H1 (cell line): ENCODE data around the gene FAM171A1. TPM values are rescaled to one million over a fixed set of nuclear protein-coding genes. Genes with fewer than 3 reads are reported as not detected.
A peak's percentile ranks its signal among the peaks of the same experiment; 100 is the strongest.

Source experiments
- CTCF ChIA-PET: fragments of 300-600 bp; sonication (Branson Sonifier 250); formaldehyde crosslinking; loops from one replicate; lab custom pipeline; 2021; ENCODE audit not compliant: partially characterized antibody; lab: Charles Lee
- POLR2A ChIA-PET: fragments of 300-600 bp; sonication (Branson Sonifier 250); formaldehyde crosslinking; loops from one replicate; lab custom pipeline; 2021; ENCODE audit warnings: inconsistent platforms; ENCODE audit not compliant: partially characterized antibody; lab: Charles Lee
- DNase-seq, 2 experiments: peaks; one replicate each; pipeline versions ENCODE4 v3.0.0 to v3.0.0-alpha.2; 2010 to 2022; ENCODE audit warnings: low spot score in 2 of 2, low read depth in 1 of 2, mixed read lengths in 1 of 2
- FAIRE-seq: peaks from 2 replicates; lab custom pipeline; 2011; peaks lifted over from hg19 to GRCh38; lab: Jason Lieb, UNC
- H2AFZ ChIP-seq: 2 replicates; pipeline ENCODE4 v1.8.1; 2012; ENCODE audit warnings: low read length, inconsistent platforms
- H2AK5ac ChIP-seq: 2 replicates; pipeline ENCODE4 v1.6.1; 2013; ENCODE audit warnings: low read depth, low read length
- H2BK120ac ChIP-seq: replicated peaks from 2 replicates; pipeline ENCODE3; 2013; ENCODE audit warnings: low read depth, low read length, inconsistent platforms
- H2BK12ac ChIP-seq: 2 replicates; pipeline ENCODE4 v1.6.1; 2013; ENCODE audit warnings: low read depth, low read length
- H2BK15ac ChIP-seq: 2 replicates; pipeline ENCODE4 v1.6.1; 2013; ENCODE audit warnings: low read length
- H2BK20ac ChIP-seq: 2 replicates; pipeline ENCODE4 v1.6.1; 2013; ENCODE audit warnings: low read length
- H2BK5ac ChIP-seq: 2 replicates; pipeline ENCODE4 v1.6.1; 2013; ENCODE audit warnings: low read depth, low read length
- H3K14ac ChIP-seq: 2 replicates; pipeline ENCODE4 v1.6.1; 2013; ENCODE audit warnings: inconsistent platforms; ENCODE audit not compliant: insufficient read length
- H3K18ac ChIP-seq: 2 replicates; pipeline ENCODE4 v1.6.1; 2013; ENCODE audit warnings: low read length; ENCODE audit errors: extremely low read depth
- H3K23ac ChIP-seq: 2 replicates; pipeline ENCODE4 v1.6.1; 2013; ENCODE audit warnings: inconsistent platforms; ENCODE audit not compliant: insufficient read length
- H3K23me2 ChIP-seq: 2 replicates; pipeline ENCODE4 v1.6.1; 2013; ENCODE audit warnings: low read depth, low read length
- H3K27ac ChIP-seq: 2 replicates; pipeline ENCODE4 v1.6.1; 2011; ENCODE audit warnings: low read depth, low read length, inconsistent platforms
- H3K27me3 ChIP-seq, 4 experiments: replicated peaks in 1 of 4; 1 replicate in 1 of 4; 2 replicates in 3 of 4; pipeline versions ENCODE4 v1.6.1 to v1.8.1; 2011 to 2013; ENCODE audit warnings: low read length in 3 of 4, mild to moderate bottlenecking in 3 of 4, inconsistent platforms in 2 of 4, mixed read lengths in 2 of 4, moderate library complexity in 1 of 4; ENCODE audit not compliant: control insufficient read depth in 3 of 4, insufficient read depth in 3 of 4; ENCODE audit errors: extremely low read depth in 1 of 4
- H3K36me3 ChIP-seq, 4 experiments: 2 replicates each; pipeline versions ENCODE4 v1.6.1 to v1.8.1; 2011 to 2013; ENCODE audit warnings: mild to moderate bottlenecking in 4 of 4, low read length in 3 of 4, moderate library complexity in 2 of 4, control low read depth in 1 of 4, inconsistent platforms in 1 of 4; ENCODE audit not compliant: insufficient read depth in 4 of 4, control insufficient read depth in 2 of 4
- H3K4ac ChIP-seq: replicated peaks from 2 replicates; pipeline ENCODE3; 2013; ENCODE audit warnings: low read length, low read depth, mixed read lengths, inconsistent platforms; ENCODE audit not compliant: insufficient read length
- H3K4me1 ChIP-seq, 4 experiments: replicated peaks in 1 of 4; 1 replicate in 1 of 4; 2 replicates in 3 of 4; pipeline versions ENCODE4 v1.6.1 to v1.8.1; 2011 to 2013; ENCODE audit warnings: low read length in 3 of 4, inconsistent platforms in 2 of 4, mixed read lengths in 1 of 4; ENCODE audit not compliant: insufficient read depth in 4 of 4, control insufficient read depth in 3 of 4
- H3K4me2 ChIP-seq, 2 experiments: 2 replicates each; pipeline versions ENCODE4 v1.6.1 to v1.8.1; 2011 to 2013; ENCODE audit warnings: low read depth in 2 of 2, low read length in 2 of 2, control low read depth in 1 of 2, inconsistent platforms in 1 of 2, mild to moderate bottlenecking in 1 of 2; ENCODE audit not compliant: insufficient read depth in 1 of 2
- H3K4me3 ChIP-seq, 4 experiments: fragments of 200-600, 300-600 bp in 1 of 4; sonication (generic), shearing (Covaris generic), sonication (Bioruptor Twin) in 1 of 4; 2 replicates each; pipeline versions ENCODE4 v1.5.1 to v1.8.1; 2011 to 2016; ENCODE audit warnings: low read length in 4 of 4, low read depth in 3 of 4, control low read depth in 2 of 4, inconsistent platforms in 2 of 4, mild to moderate bottlenecking in 2 of 4, mixed read lengths in 1 of 4, moderate library complexity in 1 of 4; ENCODE audit not compliant: insufficient read depth in 2 of 4; ENCODE audit errors: extremely low read depth in 1 of 4
- H3K56ac ChIP-seq: replicated peaks from 2 replicates; pipeline ENCODE3; 2013; ENCODE audit warnings: low read depth, mild to moderate bottlenecking, mixed read lengths, low read length, inconsistent platforms; ENCODE audit not compliant: insufficient read length
- H3K79me1 ChIP-seq: 2 replicates; pipeline ENCODE4 v1.6.1; 2013; ENCODE audit warnings: low read depth, low read length, control low read depth
- H3K79me2 ChIP-seq, 2 experiments: 2 replicates each; pipeline versions ENCODE4 v1.6.1 to v1.8.1; 2012 to 2013; ENCODE audit warnings: low read length in 2 of 2, mild to moderate bottlenecking in 2 of 2, inconsistent platforms in 1 of 2; ENCODE audit not compliant: insufficient read depth in 2 of 2, control insufficient read depth in 1 of 2
- H3K9ac ChIP-seq, 4 experiments: replicated peaks in 1 of 4; 1 replicate in 1 of 4; 2 replicates in 3 of 4; pipeline versions ENCODE4 v1.6.1 to v1.8.1; 2011 to 2013; ENCODE audit warnings: low read depth in 3 of 4, low read length in 3 of 4, control low read depth in 2 of 4, mild to moderate bottlenecking in 2 of 4, moderate library complexity in 2 of 4, inconsistent platforms in 1 of 4; ENCODE audit errors: extremely low read depth in 1 of 4
- H3K9me3 ChIP-seq, 2 experiments: 2 replicates each; pipeline versions ENCODE4 v1.6.1 to v1.8.1; 2012 to 2013; ENCODE audit warnings: mild to moderate bottlenecking in 2 of 2, moderate library complexity in 2 of 2, control low read depth in 1 of 2, inconsistent platforms in 1 of 2, low read depth in 1 of 2, low read length in 1 of 2, mixed read lengths in 1 of 2; ENCODE audit not compliant: insufficient read depth in 2 of 2
- H4K20me1 ChIP-seq, 2 experiments: replicated peaks in 1 of 2; 2 replicates each; pipeline versions ENCODE3 to v1.8.1; 2011 to 2013; ENCODE audit warnings: inconsistent platforms in 2 of 2, low read length in 2 of 2, mild to moderate bottlenecking in 1 of 2; ENCODE audit not compliant: insufficient read depth in 2 of 2, control insufficient read depth in 1 of 2
- H4K5ac ChIP-seq: 2 replicates; pipeline ENCODE4 v1.6.1; 2013; ENCODE audit warnings: low read length, low read depth, mixed read lengths, inconsistent platforms; ENCODE audit not compliant: insufficient read length
- H4K8ac ChIP-seq: 2 replicates; pipeline ENCODE4 v1.8.0; 2013; ENCODE audit warnings: mild to moderate bottlenecking, moderate library complexity, low read length, inconsistent platforms; ENCODE audit not compliant: insufficient read depth; ENCODE audit errors: extremely low read depth
- H4K91ac ChIP-seq: replicated peaks from 2 replicates; pipeline ENCODE3; 2013; ENCODE audit warnings: low read length, mixed read lengths, inconsistent platforms; ENCODE audit not compliant: insufficient read length
- CBX8 ChIP-seq: fragments of 300-800, 300-1000 bp; sonication (generic); IDR thresholded peaks from 2 replicates; pipeline ENCODE4 v1.7.1; 2016; ENCODE audit warnings: low read depth, low read length, borderline replicate concordance
- CHD1 ChIP-seq: IDR thresholded peaks from 2 replicates; pipeline ENCODE4 v1.6.1; 2012; ENCODE audit warnings: low read depth, low read length, improper control_type of control experiment
- JUN ChIP-seq: IDR thresholded peaks from 2 replicates; pipeline ENCODE4 v1.6.1; 2011; ENCODE audit warnings: low read depth, mild to moderate bottlenecking, improper control_type of control experiment, low read length
- PHF8 ChIP-seq: fragments of 200-600 bp; sonication (generic); conservative IDR thresholded peaks from 2 replicates; pipeline ENCODE4 v1.7.1; 2012; ENCODE audit warnings: low read depth, mild to moderate bottlenecking, inconsistent platforms, low read length, moderate library complexity
- RNF2 ChIP-seq: fragments of 200-900, 300-1000 bp; sonication (generic); IDR thresholded peaks from 2 replicates; pipeline ENCODE4 v1.7.1; 2016; ENCODE audit warnings: borderline replicate concordance, low read depth, mild to moderate bottlenecking, antibody characterized with exemption, low read length; ENCODE audit not compliant: poor library complexity, severe bottlenecking; ENCODE audit errors: missing control alignments
- SAP30 ChIP-seq: fragments of 300-600 bp; sonication (generic); IDR thresholded peaks from 2 replicates; pipeline ENCODE4 v1.7.1; 2012; ENCODE audit warnings: low read length, moderate library complexity, mild to moderate bottlenecking, inconsistent platforms; ENCODE audit not compliant: insufficient read depth, insufficient replicate concordance
- YY1 ChIP-seq: IDR thresholded peaks from 2 replicates; pipeline ENCODE4 v1.6.1; 2011; ENCODE audit warnings: low read depth, mild to moderate bottlenecking, low read length
- WGBS, 2 experiments: shearing (Covaris generic) in 1 of 2; methylation state at CpG; one replicate each; pipeline versions ENCODE4 v1.1.6 to v1.1.7; 2013 to 2015; ENCODE audit warnings: low lambda C conversion rate in 2 of 2, mixed read lengths in 2 of 2, inconsistent platforms in 1 of 2, low coverage in 1 of 2, missing lambda C conversion rate in 1 of 2; ENCODE audit not compliant: insufficient replicate concordance in 2 of 2, insufficient coverage in 1 of 2, insufficient read length in 1 of 2; ENCODE audit errors: extremely low coverage in 1 of 2, missing lambda C conversion rate in 1 of 2; 5-methylcytosine and 5-hydroxymethylcytosine counted together
- polyA plus RNA-seq, 7 experiments: library from polyadenylated mRNA; depleted of rRNA in 3 of 7; stranded (reverse) in 5 of 7; unstranded in 2 of 7; fragments of >200 nt in 5 of 7; fragments of 200-250 nt in 2 of 7; gene quantifications; 1 replicate in 5 of 7; 2 replicates in 1 of 7; 4 replicates in 1 of 7; pipeline versions ENCODE4 v1.2.1 to v1.2.3, GENCODE V29; 2011 to 2013; ENCODE audit warnings: missing spikeins in 2 of 7, mixed read lengths in 2 of 7
- total RNA-seq: library from RNA; stranded (reverse); fragmentation: NEBNext Ultra II Directional; extraction: Animal tissue kit (Norgen Biotek cat#: 25700); gene quantifications from 2 replicates; pipeline ENCODE4 v1.2.1, GENCODE V29; 2021

FAM171A1 gene
- total and polyA plus RNA-seq, 2 of the 8 experiments (the other 6 are each of a cell fraction or from before 2014, with no cell fraction given) = 26.6 to 42.1 TPM

- Histone ChIP-seq H3K4me2 (no peak overlapping the region), H3K79me2 (peaks cover 0 to 24% of the 10 kb centered on the region in 2 experiments; a peak in 2 of 4 replicates), H2AK5ac (no peak overlapping the region), H2AFZ (no peak overlapping the region), H3K9ac (no peak overlapping the region), H2BK20ac (no peak overlapping the region), H3K14ac (no peak overlapping the region), H3K56ac (no peak overlapping the region), H3K4ac (no peak overlapping the region), H3K79me1 (peaks cover 7% of the 10 kb centered on the region), H2BK15ac (no peak overlapping the region), H3K18ac (no peak overlapping the region), H3K23ac (no peak overlapping the region), H3K27ac (no peak overlapping the region), H3K23me2 (no peaks in the 10 kb centered on the region), H3K36me3 (no peaks in the 10 kb centered on the region), H3K9me3 (no peaks in the 10 kb centered on the region), H4K20me1 (peaks cover 0 to 2% of the 10 kb centered on the region in 2 experiments), H3K4me1 (peaks cover 0 to 4% (median 2%) of the 10 kb centered on the region in 4 experiments; a peak in 2 of 7 replicates), H4K5ac (no peak overlapping the region), H4K91ac (no peak overlapping the region), H3K27me3 (no peaks in the 10 kb centered on the region), H2BK120ac (no peak overlapping the region), H4K8ac (peak overlapping the region; percentile 35; the same call in 1 of the 2 replicates), H3K4me3 (no peak overlapping the region), H2BK12ac (no peak overlapping the region), H2BK5ac (no peak overlapping the region)
- TF ChIP-seq CBX8 (no peak), SAP30 (no peak), YY1 (no peak), PHF8 (no peak), CHD1 (no peak), JUN (no peak), RNF2 (no peak)
- WGBS, 2 experiments = 93% methylated on average over 3 of the region's 3 CpGs; no CpG with 5 or more reads in 1 of the 2 experiments
- DNase-seq (no peak), FAIRE-seq (no peak)
- ChIA-PET CTCF (no interaction called here), POLR2A (no interaction called here)
Measured at GRCh38 chr10:15342970-15343369, 28.1 kb downstream of the FAM171A1 start.
